ENCODE data around the gene USP17L10. TPM values are rescaled to one million over a fixed set of nuclear protein-coding genes. Genes with fewer than 3 reads are reported as not detected.
A peak's percentile ranks its signal among the peaks of the same experiment; 100 is the strongest.
"Not testable (repeated sequence)": the region's sequence is repeated elsewhere in the genome, so short reads cannot be mapped to it uniquely, and the experiment has no call there.

Gene USP17L10
- total RNA-seq, 1 donor from 2014 or later: not detected

GRCh38 chr4:9247953-9248680 is 37.7 kb downstream of the USP17L10 start, which contains the start of gene USP17L18:
USP17L18 (plus strand) TSS chr4:9248630; CDS start chr4:9248630, 0 bp downstream.
- H3K36me3 Mint-ChIP-seq (ENCODE audit: low read depth); POLR2A ChIA-PET; H3K9me3 Mint-ChIP-seq; intact Hi-C loops (cut with micrococcal nuclease); ATAC-seq (ENCODE audit: low read depth); CTCF ChIA-PET; H3K27ac Mint-ChIP-seq; H3K4me1 Mint-ChIP-seq; H3K4me3 Mint-ChIP-seq; H3K27me3 Mint-ChIP-seq: not testable (repeated sequence)
- DNase-seq: peak; percentile 14

- H3K27me3 Mint-ChIP-seq; H3K9me3 Mint-ChIP-seq; POLR2A ChIA-PET; intact Hi-C loops (cut with micrococcal nuclease); CTCF ChIA-PET; DNase-seq; H3K4me3 Mint-ChIP-seq; H3K4me1 Mint-ChIP-seq; H3K27ac Mint-ChIP-seq; H3K36me3 Mint-ChIP-seq (ENCODE audit: low read depth); ATAC-seq (ENCODE audit: low read depth): not testable (repeated sequence)
Observed at GRCh38 chr4:9253078-9253477, 42.6 kb downstream of the USP17L10 start, which contains the start of gene USP17L19. USP17L19 (plus strand) TSS chr4:9253378; CDS start chr4:9253378, 0 bp downstream.

- H3K4me3 Mint-ChIP-seq; H3K27me3 Mint-ChIP-seq; H3K27ac Mint-ChIP-seq; H3K4me1 Mint-ChIP-seq; intact Hi-C loops (cut with micrococcal nuclease); DNase-seq; CTCF ChIA-PET; H3K9me3 Mint-ChIP-seq; ATAC-seq (ENCODE audit: low read depth); H3K36me3 Mint-ChIP-seq (ENCODE audit: low read depth); POLR2A ChIA-PET: not testable (repeated sequence)
Observed at GRCh38 chr4:9257824-9258223, 47.4 kb downstream of the USP17L10 start, which contains the start of gene USP17L20. USP17L20 (plus strand) TSS chr4:9258124; CDS start chr4:9258124, 0 bp downstream.

Other genes with a start within 250 kb of the USP17L10 start
- gene FAM90A26, start 40.2 kb upstream of the USP17L10 start, total RNA-seq: not detected in 2 replicates
- not detected in 2 replicates for gene USP17L11, start 4.7 kb downstream of the USP17L10 start, total RNA-seq
- gene USP17L12, start 9.5 kb downstream of the USP17L10 start, total RNA-seq: not detected in 2 replicates
- gene USP17L13, start 14.2 kb downstream of the USP17L10 start, total RNA-seq: not detected in 2 replicates
- gene USP17L15, start 23.7 kb downstream of the USP17L10 start, total RNA-seq: not detected in 2 replicates
- gene USP17L17, start 33.2 kb downstream of the USP17L10 start, total RNA-seq: not detected in 2 replicates
- gene USP17L18, start 38.0 kb downstream of the USP17L10 start, total RNA-seq: not detected in 2 replicates
- gene USP17L19, start 42.7 kb downstream of the USP17L10 start, total RNA-seq: not detected in 2 replicates
- not detected in 2 replicates for gene USP17L20, start 47.5 kb downstream of the USP17L10 start, total RNA-seq
- gene USP17L21, start 52.2 kb downstream of the USP17L10 start, total RNA-seq: not detected in 2 replicates
- gene USP17L22, start 57.0 kb downstream of the USP17L10 start, total RNA-seq: not detected in 2 replicates
- not detected in 2 replicates for gene USP17L24, start 114.5 kb downstream of the USP17L10 start, total RNA-seq
- not detected in 2 replicates for gene USP17L25, start 119.3 kb downstream of the USP17L10 start, total RNA-seq
- not detected in 2 replicates for gene USP17L26, start 124.0 kb downstream of the USP17L10 start, total RNA-seq
- gene USP17L5, start 128.7 kb downstream of the USP17L10 start, total RNA-seq: not detected in 2 replicates
- gene USP17L27, start 133.5 kb downstream of the USP17L10 start, total RNA-seq: not detected in 2 replicates
- not detected in 2 replicates for gene USP17L28, start 138.2 kb downstream of the USP17L10 start, total RNA-seq
- not detected in 2 replicates for gene USP17L29, start 143.0 kb downstream of the USP17L10 start, total RNA-seq
- gene USP17L30, start 152.5 kb downstream of the USP17L10 start, total RNA-seq: not detected in 2 replicates
- gene DEFB131A, start 233.8 kb downstream of the USP17L10 start, total RNA-seq: not detected in 2 replicates